A673 (cell line): ENCODE measurements around the gene AMDHD1.

ENCODE experiments used
- EZH2 ChIP-seq: fragments of 200-600 bp; sonication (generic); IDR thresholded peaks from 2 replicates; pipeline ENCODE4 v1.6.1; 2017; ENCODE audit warnings: borderline replicate concordance, low read depth, mild to moderate bottlenecking, mixed read lengths, antibody characterized with exemption, low read length; ENCODE audit not compliant: poor library complexity, severe bottlenecking
- TF ChIP-seq, protein P1 (sequence below): fragments of 300-800, 200-600 bp; sonication (generic); conservative IDR thresholded peaks from 2 replicates; pipeline ENCODE4 v1.5.1; 2017; ENCODE audit warnings: low read depth, mild to moderate bottlenecking, antibody characterized with exemption, low read length, moderate library complexity, mixed read lengths

DNA sequence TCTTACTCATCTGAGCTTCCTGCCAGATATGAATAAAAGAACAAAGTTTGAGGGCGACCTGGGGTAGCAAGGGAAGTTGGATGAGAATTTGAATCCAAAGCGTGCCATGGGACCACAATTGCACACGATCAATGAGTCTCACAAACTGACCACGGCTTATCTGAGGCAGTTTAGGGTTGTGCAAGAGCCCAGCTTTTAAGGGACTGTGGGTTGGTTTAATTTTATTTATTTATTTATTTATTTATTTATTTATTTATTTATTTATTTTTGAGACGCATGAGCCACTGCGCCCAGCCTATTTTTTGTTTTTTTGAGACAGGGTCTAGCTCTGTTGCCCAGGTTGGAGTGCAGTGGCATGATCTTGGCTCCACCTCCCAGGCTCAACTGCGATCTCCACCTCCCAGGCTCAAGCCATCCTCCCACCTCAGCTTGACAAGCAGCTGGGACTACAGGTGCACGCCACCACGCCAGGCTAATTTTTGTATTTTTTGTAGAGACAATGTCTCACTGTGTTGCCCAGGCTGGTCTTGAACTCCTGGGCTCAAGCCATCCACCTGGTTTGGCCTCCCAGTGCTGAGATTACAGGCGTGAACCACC is 1.1 kb downstream of the AMDHD1 start:
- TF ChIP-seq EZH2: no peak
- TF ChIP-seq, protein P1, sequence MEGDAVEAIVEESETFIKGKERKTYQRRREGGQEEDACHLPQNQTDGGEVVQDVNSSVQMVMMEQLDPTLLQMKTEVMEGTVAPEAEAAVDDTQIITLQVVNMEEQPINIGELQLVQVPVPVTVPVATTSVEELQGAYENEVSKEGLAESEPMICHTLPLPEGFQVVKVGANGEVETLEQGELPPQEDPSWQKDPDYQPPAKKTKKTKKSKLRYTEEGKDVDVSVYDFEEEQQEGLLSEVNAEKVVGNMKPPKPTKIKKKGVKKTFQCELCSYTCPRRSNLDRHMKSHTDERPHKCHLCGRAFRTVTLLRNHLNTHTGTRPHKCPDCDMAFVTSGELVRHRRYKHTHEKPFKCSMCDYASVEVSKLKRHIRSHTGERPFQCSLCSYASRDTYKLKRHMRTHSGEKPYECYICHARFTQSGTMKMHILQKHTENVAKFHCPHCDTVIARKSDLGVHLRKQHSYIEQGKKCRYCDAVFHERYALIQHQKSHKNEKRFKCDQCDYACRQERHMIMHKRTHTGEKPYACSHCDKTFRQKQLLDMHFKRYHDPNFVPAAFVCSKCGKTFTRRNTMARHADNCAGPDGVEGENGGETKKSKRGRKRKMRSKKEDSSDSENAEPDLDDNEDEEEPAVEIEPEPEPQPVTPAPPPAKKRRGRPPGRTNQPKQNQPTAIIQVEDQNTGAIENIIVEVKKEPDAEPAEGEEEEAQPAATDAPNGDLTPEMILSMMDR: no peak
